ENCODE data around the gene ME2.

DNA sequence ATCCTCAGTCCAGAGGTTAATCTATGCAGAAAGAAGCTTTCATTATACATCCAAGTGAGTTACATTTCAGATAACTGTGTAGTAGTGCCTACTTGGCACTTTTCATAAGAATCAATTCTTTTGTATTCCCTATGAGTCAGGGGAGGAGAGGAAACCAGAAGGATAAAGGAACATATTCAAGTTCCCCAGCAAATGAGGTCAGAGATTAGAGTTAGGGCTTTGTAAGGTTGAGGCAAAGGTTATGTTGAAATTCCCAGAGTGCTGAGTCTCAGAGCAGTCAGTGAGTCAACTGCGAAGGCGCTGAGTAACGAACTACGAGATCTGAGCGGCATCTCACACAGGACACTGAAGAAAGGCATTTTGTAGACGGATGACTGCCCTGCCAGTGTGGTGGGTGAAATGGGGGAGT, 25.1 kb upstream of the ME2 start:
- TF ChIP-seq, protein P1, sequence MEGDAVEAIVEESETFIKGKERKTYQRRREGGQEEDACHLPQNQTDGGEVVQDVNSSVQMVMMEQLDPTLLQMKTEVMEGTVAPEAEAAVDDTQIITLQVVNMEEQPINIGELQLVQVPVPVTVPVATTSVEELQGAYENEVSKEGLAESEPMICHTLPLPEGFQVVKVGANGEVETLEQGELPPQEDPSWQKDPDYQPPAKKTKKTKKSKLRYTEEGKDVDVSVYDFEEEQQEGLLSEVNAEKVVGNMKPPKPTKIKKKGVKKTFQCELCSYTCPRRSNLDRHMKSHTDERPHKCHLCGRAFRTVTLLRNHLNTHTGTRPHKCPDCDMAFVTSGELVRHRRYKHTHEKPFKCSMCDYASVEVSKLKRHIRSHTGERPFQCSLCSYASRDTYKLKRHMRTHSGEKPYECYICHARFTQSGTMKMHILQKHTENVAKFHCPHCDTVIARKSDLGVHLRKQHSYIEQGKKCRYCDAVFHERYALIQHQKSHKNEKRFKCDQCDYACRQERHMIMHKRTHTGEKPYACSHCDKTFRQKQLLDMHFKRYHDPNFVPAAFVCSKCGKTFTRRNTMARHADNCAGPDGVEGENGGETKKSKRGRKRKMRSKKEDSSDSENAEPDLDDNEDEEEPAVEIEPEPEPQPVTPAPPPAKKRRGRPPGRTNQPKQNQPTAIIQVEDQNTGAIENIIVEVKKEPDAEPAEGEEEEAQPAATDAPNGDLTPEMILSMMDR (IDR thresholded peaks at IDR 0.05; ENCODE audit: extremely low read depth in 1 of 2, insufficient read depth in 1 of 2, low read depth in 1 of 2, low read length in 2 of 2): no peak
- TF ChIP-seq, protein P2, sequence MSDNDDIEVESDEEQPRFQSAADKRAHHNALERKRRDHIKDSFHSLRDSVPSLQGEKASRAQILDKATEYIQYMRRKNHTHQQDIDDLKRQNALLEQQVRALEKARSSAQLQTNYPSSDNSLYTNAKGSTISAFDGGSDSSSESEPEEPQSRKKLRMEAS (IDR thresholded peaks at IDR 0.05; ENCODE audit: insufficient read depth, insufficient read length): no peak
- TF ChIP-seq POLR2A (IDR thresholded peaks at IDR 0.05; ENCODE audit: low read depth, low read length) (no peak), POLR2AphosphoS5 (IDR thresholded peaks at IDR 0.05; ENCODE audit: insufficient read depth, low read depth, low read length) (no peak), MYC (IDR thresholded peaks at IDR 0.05; ENCODE audit: low read depth, low read length) (no peak), GATA2 (IDR thresholded peaks at IDR 0.05; ENCODE audit: insufficient read depth, insufficient read length, low read depth, low read length) (no peak), EZH2 (IDR thresholded peaks at IDR 0.05; ENCODE audit: borderline replicate concordance, low read depth, low read length, severe bottlenecking) (no peak), FOS (IDR thresholded peaks at IDR 0.05; ENCODE audit: borderline replicate concordance, insufficient read depth, low read length) (no peak)

All from endothelial cell of umbilical vein (primary cell).